Stomach smooth muscle (tissue), 2 donors: ENCODE results near the gene GRWD1.

Experiments used
- H3K27ac ChIP-seq: one replicate; pipeline ENCODE4 v1.7.0; 2013; ENCODE audit warnings: mild to moderate bottlenecking, low read length, inconsistent platforms
- H3K27me3 ChIP-seq, 2 donors: one replicate each; pipeline ENCODE4 v1.7.0; 2013; ENCODE audit warnings: low read length in 2 of 2; ENCODE audit not compliant: insufficient read depth in 2 of 2, control insufficient read depth in 1 of 2
- H3K36me3 ChIP-seq, 2 donors: one replicate each; pipeline ENCODE4 v1.7.0; 2013; ENCODE audit warnings: low read length in 2 of 2; ENCODE audit not compliant: control insufficient read depth in 2 of 2, insufficient read depth in 2 of 2
- H3K4me1 ChIP-seq: one replicate; pipeline ENCODE4 v1.7.0; 2013; ENCODE audit warnings: low read length; ENCODE audit not compliant: control insufficient read depth, insufficient read depth
- H3K4me3 ChIP-seq, 2 donors: one replicate each; pipeline ENCODE4 v1.7.0; 2013; ENCODE audit warnings: low read length in 2 of 2
- H3K9ac ChIP-seq, 2 donors: one replicate each; pipeline ENCODE4 v1.7.0; 2013; ENCODE audit warnings: low read length in 2 of 2, mild to moderate bottlenecking in 1 of 2
- H3K9me3 ChIP-seq, 2 donors: one replicate each; pipeline ENCODE4 v1.7.0; 2013; ENCODE audit warnings: low read length in 2 of 2; ENCODE audit not compliant: control insufficient read depth in 2 of 2
- donor health status: healthy.
- donor health status: Pancreatic carcinoma.

GRWD1 gene

GRCh38 chr19:48473161-48473966, 27.6 kb downstream of the GRWD1 start:
- Histone ChIP-seq H3K4me1 (peaks cover 12% of the 10 kb centered on the region), H3K4me3 (no peak overlapping the region), H3K27ac (no peak overlapping the region), H3K9ac (no peak overlapping the region), H3K36me3 (peaks cover 55 to 60% of the 10 kb centered on the region in 2 donors), H3K9me3 (no peaks in the 10 kb centered on the region), H3K27me3 (no peaks in the 10 kb centered on the region)

- Histone ChIP-seq H3K27me3 (no peaks in the 10 kb centered on the region), H3K36me3 (peaks cover 55 to 60% of the 10 kb centered on the region in 2 donors), H3K9ac (no peak overlapping the region), H3K4me3 (no peak overlapping the region), H3K9me3 (no peaks in the 10 kb centered on the region), H3K4me1 (peaks cover 12% of the 10 kb centered on the region), H3K27ac (no peak overlapping the region)
Measured at GRCh38 chr19:48474084-48474592, 28.4 kb downstream of the GRWD1 start.

GRCh38 chr19:48475369-48476068, 29.7 kb downstream of the GRWD1 start:
- Histone ChIP-seq H3K36me3 (peaks cover 58% of the 10 kb centered on the region in 2 donors), H3K27me3 (no peaks in the 10 kb centered on the region), H3K4me3 (no peak overlapping the region), H3K9ac (no peak overlapping the region), H3K4me1 (peaks cover 11% of the 10 kb centered on the region), H3K27ac (no peak overlapping the region), H3K9me3 (no peaks in the 10 kb centered on the region)

GRCh38 chr19:48476176-48476575, 30.4 kb downstream of the GRWD1 start:
- Histone ChIP-seq H3K4me3 (no peak overlapping the region), H3K36me3 (peaks cover 52 to 53% of the 10 kb centered on the region in 2 donors), H3K9me3 (no peaks in the 10 kb centered on the region), H3K27me3 (no peaks in the 10 kb centered on the region), H3K4me1 (peaks cover 14% of the 10 kb centered on the region), H3K27ac (no peak overlapping the region), H3K9ac (no peak overlapping the region)

GRCh38 chr19:48477067-48477685, 31.4 kb downstream of the GRWD1 start:
- Histone ChIP-seq H3K4me3 (no peak overlapping the region), H3K27ac (no peak overlapping the region), H3K4me1 (peaks cover 16% of the 10 kb centered on the region), H3K9me3 (no peaks in the 10 kb centered on the region), H3K27me3 (no peaks in the 10 kb centered on the region), H3K36me3 (peaks cover 45 to 46% of the 10 kb centered on the region in 2 donors), H3K9ac (no peak overlapping the region)

- Histone ChIP-seq H3K36me3 (peaks cover 40 to 41% of the 10 kb centered on the region in 2 donors), H3K27me3 (no peaks in the 10 kb centered on the region), H3K4me3 (no peak overlapping the region), H3K9ac (no peak overlapping the region), H3K27ac (no peak overlapping the region), H3K4me1 (peaks cover 19% of the 10 kb centered on the region), H3K9me3 (no peaks in the 10 kb centered on the region)
Measured at GRCh38 chr19:48477698-48478338, 32.0 kb downstream of the GRWD1 start.

- peaks cover 33% of the 10 kb centered on the region in 2 donors for H3K36me3 ChIP-seq
Measured at GRCh38 chr19:48478339-48479256, 32.8 kb downstream of the GRWD1 start.

GRCh38 chr19:48479686-48480085, 33.9 kb downstream of the GRWD1 start:
- peaks cover 19% of the 10 kb centered on the region for H3K4me1 ChIP-seq
- no peaks in the 10 kb centered on the region for H3K27me3 ChIP-seq
- H3K36me3 ChIP-seq: peaks cover 25 to 26% of the 10 kb centered on the region in 2 donors
- no peaks in the 10 kb centered on the region for H3K9me3 ChIP-seq
- peak overlapping the region; percentile 93 for H3K27ac ChIP-seq
- H3K9ac ChIP-seq: peak overlapping the region in 1 of 2 donors; percentile 74
- H3K4me3 ChIP-seq: no peak overlapping the region

More at GRCh38 chr19:48478339-48479256, 32.8 kb downstream of the GRWD1 start:
- H3K9ac ChIP-seq: no peak overlapping the region
- peaks cover 19% of the 10 kb centered on the region for H3K4me1 ChIP-seq
- no peak overlapping the region for H3K27ac ChIP-seq
- no peaks in the 10 kb centered on the region for H3K27me3 ChIP-seq
- H3K9me3 ChIP-seq: no peaks in the 10 kb centered on the region
- no peak overlapping the region for H3K4me3 ChIP-seq

- H3K4me1 ChIP-seq: peaks cover 19% of the 10 kb centered on the region
- no peaks in the 10 kb centered on the region for H3K9me3 ChIP-seq
- peak overlapping the region; percentile 93 for H3K27ac ChIP-seq
- H3K36me3 ChIP-seq: peaks cover 20 to 22% of the 10 kb centered on the region in 2 donors
- H3K27me3 ChIP-seq: no peaks in the 10 kb centered on the region
- H3K9ac ChIP-seq: peak overlapping the region; percentile 74 to 87
- peak overlapping the region; percentile 70 to 81 for H3K4me3 ChIP-seq
Measured at GRCh38 chr19:48480183-48480557, 34.4 kb downstream of the GRWD1 start.
